GM20000 (cell line): Measurements from ENCODE around the gene EXOC4.

Source experiments
- DNase-seq: peaks from one replicate; pipeline ENCODE4 v3.0.0; 2012; ENCODE audit warnings: low spot score
- TF ChIP-seq, protein P1 (sequence below): IDR thresholded peaks from 2 replicates; pipeline ENCODE4 v1.5.1; 2012; ENCODE audit warnings: mild to moderate bottlenecking, control low read depth; ENCODE audit errors: extremely low read depth, missing control alignments

Gene EXOC4

DNA sequence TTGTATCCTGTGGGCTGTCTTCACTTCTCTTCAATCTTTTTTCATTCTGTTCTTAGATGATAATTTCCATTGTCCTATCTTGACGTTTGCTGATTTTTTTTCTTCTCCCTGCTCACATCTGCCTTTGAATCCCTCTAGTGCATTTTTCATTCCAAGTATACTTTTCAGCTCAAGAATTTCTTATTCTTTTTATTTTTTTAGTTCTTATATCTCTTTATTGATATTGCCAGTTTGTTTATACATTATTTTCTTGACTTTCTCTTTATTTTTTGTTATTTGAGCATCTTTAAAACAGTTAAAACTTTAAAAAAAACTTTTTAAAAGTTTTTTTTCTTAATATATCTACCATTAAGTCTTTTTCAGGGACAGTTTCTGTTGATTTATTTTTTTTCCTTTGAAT lies 100.9 kb downstream of the EXOC4 start:
- no peak for DNase-seq
- TF ChIP-seq, protein P1, sequence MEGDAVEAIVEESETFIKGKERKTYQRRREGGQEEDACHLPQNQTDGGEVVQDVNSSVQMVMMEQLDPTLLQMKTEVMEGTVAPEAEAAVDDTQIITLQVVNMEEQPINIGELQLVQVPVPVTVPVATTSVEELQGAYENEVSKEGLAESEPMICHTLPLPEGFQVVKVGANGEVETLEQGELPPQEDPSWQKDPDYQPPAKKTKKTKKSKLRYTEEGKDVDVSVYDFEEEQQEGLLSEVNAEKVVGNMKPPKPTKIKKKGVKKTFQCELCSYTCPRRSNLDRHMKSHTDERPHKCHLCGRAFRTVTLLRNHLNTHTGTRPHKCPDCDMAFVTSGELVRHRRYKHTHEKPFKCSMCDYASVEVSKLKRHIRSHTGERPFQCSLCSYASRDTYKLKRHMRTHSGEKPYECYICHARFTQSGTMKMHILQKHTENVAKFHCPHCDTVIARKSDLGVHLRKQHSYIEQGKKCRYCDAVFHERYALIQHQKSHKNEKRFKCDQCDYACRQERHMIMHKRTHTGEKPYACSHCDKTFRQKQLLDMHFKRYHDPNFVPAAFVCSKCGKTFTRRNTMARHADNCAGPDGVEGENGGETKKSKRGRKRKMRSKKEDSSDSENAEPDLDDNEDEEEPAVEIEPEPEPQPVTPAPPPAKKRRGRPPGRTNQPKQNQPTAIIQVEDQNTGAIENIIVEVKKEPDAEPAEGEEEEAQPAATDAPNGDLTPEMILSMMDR: no peak

DNA sequence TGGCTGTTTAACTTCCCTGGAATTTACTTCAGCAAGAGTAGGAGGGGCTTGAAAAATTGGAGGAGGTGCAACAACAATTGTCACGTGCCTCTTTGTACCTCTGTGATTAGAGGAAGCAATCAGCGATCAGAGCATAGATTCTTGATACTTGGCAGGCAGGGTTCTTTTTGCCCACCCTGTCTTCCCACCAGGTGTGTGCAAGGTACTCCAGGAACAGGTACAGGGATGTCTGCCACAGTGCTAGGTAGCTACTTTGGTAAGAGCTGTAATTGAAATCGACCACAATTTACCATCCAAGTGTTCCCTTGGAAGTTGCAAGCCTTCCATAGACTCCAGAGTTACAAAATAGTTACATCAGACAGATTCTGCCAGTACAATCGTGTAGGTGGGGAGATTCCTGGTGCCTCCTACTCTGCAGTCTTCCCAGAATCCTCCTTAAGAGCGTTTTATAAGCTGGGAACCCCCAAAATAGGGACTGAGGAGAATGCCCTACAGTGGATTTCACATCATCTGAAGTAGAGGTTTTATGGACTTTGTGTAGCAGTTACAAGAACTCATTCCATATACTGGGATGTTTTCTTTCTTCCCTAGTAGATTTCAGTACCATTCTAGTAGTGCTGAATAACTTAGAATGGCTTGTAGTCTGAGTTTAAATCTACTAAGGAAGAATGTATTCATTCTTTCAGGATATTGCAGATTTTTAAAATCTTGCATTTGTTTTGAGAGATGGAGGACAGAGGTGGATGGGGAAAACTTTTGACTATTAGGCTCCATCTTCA lies 101.9 kb downstream of the EXOC4 start:
- no peak for DNase-seq
- TF ChIP-seq, protein P1: no peak

DNA sequence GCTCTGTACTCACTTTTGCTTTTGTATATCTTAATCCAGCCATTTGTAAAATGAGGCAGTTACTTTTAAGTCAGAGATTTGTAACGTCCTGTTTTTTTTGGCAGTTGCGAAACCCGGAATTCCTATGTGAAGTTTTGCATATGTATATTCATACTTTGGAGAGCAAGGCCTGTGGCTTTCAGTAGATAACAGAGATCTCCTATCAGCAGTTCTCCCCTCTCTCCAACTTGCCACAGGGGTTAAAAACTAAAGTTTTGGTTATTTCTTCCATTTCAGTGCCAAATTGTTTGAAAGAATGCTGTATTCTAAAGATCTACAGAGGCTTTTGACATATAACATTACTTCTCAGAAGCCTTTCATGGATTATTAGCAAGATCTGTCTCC lies 102.4 kb downstream of the EXOC4 start:
- TF ChIP-seq, protein P1: no peak
- no peak for DNase-seq

DNA sequence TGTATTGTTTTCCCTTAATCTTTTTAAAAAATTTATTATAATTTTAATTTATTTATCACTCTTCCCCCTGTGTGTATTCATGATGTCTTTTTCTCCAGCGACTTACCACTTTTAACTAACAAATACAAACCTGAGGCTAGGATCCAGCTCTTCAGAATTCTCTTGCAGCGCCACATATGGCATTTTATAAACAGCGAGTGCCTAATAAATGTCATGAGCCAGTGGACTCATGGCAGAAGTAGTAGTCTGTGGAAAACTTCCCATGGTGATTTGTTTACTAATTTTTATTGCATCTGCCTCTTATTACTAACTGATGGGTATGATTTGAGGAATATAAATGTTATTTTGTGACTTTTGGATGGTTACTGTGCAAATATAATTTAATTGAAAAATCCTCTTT lies 102.9 kb downstream of the EXOC4 start:
- TF ChIP-seq, protein P1: no peak
- DNase-seq: no peak

DNA sequence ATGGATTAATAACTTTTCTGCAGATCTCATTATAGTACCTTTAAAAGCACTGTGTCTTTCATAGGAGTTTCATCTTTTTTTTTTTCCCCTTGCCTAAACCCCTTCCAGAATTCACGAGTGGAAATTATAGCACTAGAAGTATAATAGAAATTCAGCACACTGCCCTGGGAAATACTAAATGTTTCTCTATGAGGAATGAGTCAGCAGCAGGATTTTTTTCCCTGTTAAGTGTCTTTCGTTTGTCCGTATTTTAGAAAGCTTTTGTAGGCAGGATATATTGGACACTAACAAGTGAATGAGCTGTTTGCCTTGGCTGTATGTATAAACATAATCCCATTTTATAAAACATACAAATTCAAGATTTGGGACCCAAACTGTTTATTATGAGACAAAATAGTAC lies 105.8 kb downstream of the EXOC4 start:
- no peak for DNase-seq
- TF ChIP-seq, protein P1: no peak

DNA sequence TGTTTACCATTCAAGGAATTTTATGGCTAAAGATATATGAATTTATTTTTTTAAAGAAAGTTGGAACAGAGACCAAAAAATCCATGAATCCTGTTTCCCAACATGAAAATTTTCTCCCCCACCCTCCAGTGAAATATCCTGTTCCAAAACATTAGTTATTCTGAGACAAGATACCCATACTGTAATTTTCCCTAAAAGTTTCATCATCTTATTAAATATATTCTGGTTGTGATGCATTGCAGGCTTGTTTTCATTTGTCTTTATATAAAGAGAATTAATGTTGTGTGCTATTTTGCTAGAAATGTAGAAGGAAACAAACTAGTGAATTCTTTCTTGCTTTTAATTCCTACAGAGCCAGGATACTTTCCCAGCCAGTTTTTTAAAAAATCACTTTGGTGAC lies 106.6 kb downstream of the EXOC4 start:
- TF ChIP-seq, protein P1: no peak
- no peak for DNase-seq

DNA sequence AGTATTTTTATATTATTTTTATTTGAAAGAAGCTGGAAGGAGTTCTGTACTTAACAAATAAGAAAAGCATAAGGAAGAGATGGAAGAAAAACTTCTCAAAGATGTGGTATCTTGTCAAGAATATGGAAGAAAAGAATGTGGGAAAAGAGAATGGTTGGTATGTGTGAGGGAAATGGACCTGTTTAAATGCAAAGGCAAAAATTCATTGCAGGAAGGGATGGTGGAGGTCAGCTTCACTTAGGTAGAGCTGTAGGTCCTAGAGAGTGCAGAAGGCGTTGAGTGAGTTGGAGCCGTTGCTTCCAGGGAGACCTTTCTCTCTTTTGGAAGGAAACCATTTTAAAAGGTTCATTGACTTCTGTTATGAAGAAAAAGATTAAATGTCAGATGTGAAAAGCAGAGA lies 107.3 kb downstream of the EXOC4 start:
- no peak for DNase-seq

More for the DNA sequence above, 107.3 kb downstream of the EXOC4 start:
- TF ChIP-seq, protein P1: no peak
